ENCODE measurements around the gene RNASE12. TPM values are rescaled to one million over a fixed set of nuclear protein-coding genes. Genes with fewer than 3 reads are reported as not detected.
A peak's percentile ranks its signal among the peaks of the same experiment; 100 is the strongest.

RNASE12 gene
- total and polyA plus RNA-seq, 9 of the 15 experiments (the other 6 are each of a cell fraction or from before 2014, with no cell fraction given): 0.24 TPM; not detected in 8

GRCh38 chr14:20618271-20618749 lies 27.1 kb upstream of the RNASE12 start (continued):
- no peak for TF ChIP-seq CREB3 (tag; conservative IDR thresholded peaks at IDR 0.05; ENCODE audit: low read depth)
- TF ChIP-seq ASH1L (IDR thresholded peaks at IDR 0.05; ENCODE audit: borderline replicate concordance, low read depth, partially characterized antibody): no peak
- no peak for TF ChIP-seq ZBTB40 (IDR thresholded peaks at IDR 0.05)
- TF ChIP-seq ZBTB40 (CRISPR knock-in tag; IDR thresholded peaks at IDR 0.05): no peak
- no peak for TF ChIP-seq ZC3H4 (CRISPR knock-in tag; IDR thresholded peaks at IDR 0.05; ENCODE audit: borderline replicate concordance)
- no peak for TF ChIP-seq EWSR1 (IDR thresholded peaks at IDR 0.05; ENCODE audit: borderline replicate concordance, low read depth, partially characterized antibody)
- no peak for TF ChIP-seq MECOM (CRISPR knock-in tag; IDR thresholded peaks at IDR 0.05)
- no peak for TF ChIP-seq GATAD2B (IDR thresholded peaks at IDR 0.05; ENCODE audit: borderline replicate concordance)
- TF ChIP-seq HDAC2 (IDR thresholded peaks at IDR 0.05): no peak
- TF ChIP-seq GABPB2 (CRISPR knock-in tag; conservative IDR thresholded peaks at IDR 0.05): no peak
- no peak for TF ChIP-seq SIN3B (IDR thresholded peaks at IDR 0.05; ENCODE audit: low read depth)
- TF ChIP-seq BRCA1 (IDR thresholded peaks at IDR 0.05): no peak
- no peak for TF ChIP-seq BRCA1 (CRISPR knock-in tag; IDR thresholded peaks at IDR 0.05)
- TF ChIP-seq ADNP (tag; IDR thresholded peaks at IDR 0.05): no peak
- no peak for TF ChIP-seq PTBP1 (IDR thresholded peaks at IDR 0.05; ENCODE audit: low read depth, low read length)
- peak in 1 of 2 experiments; percentile 19; a peak in 1 of 4 replicates for TF ChIP-seq TRIM24 (IDR thresholded peaks at IDR 0.05)
- TF ChIP-seq TARDBP (IDR thresholded peaks at IDR 0.05): no peak
- no peak for TF ChIP-seq TRIM25 (IDR thresholded peaks at IDR 0.05; ENCODE audit: borderline replicate concordance)
- TF ChIP-seq ZNF239 (CRISPR knock-in tag; IDR thresholded peaks at IDR 0.05): no peak
- no peak for TF ChIP-seq HOXB6 (CRISPR knock-in tag; IDR thresholded peaks at IDR 0.05; ENCODE audit: borderline replicate concordance)

Measured in K562 (cell line).